ENCODE results near the gene E2F8. TPM values are rescaled to one million over a fixed set of nuclear protein-coding genes. Genes with fewer than 3 reads are reported as not detected.

The E2F8 gene
- polyA plus RNA-seq, 5 donors, result 29.9 to 73.4 (median 47.4) TPM

GRCh38 chr11:19187833-19188258 lies 52.9 kb downstream of the E2F8 start:
- DNase-seq, result no peak

GRCh38 chr11:19187114-19187832 lies 53.5 kb downstream of the E2F8 start:
- no peak for DNase-seq

GRCh38 chr11:19185516-19186052 lies 55.2 kb downstream of the E2F8 start:
- no peak for DNase-seq

GRCh38 chr11:19185036-19185435 lies 55.7 kb downstream of the E2F8 start:
- no peak for DNase-seq

DNA sequence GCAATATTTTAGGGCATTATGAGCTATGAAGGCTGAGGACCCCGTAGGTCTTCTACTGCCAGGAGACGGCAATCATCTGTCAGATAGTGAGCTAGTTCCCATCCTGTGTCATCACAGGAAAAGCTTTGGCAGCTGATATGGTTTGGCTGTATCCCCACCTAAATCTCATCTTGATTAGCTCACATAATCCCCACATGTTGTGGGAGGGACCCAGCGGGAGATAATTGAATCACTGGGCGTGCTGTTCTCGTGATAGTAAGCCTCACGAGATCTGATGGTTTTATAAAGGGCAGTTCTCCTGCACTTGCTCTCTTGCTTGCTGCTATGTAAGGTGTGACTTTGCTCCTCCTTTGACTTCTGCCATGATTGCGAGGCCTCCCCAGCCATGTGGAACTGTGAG lies 57.1 kb downstream of the E2F8 start:
- no peak for DNase-seq

DNA sequence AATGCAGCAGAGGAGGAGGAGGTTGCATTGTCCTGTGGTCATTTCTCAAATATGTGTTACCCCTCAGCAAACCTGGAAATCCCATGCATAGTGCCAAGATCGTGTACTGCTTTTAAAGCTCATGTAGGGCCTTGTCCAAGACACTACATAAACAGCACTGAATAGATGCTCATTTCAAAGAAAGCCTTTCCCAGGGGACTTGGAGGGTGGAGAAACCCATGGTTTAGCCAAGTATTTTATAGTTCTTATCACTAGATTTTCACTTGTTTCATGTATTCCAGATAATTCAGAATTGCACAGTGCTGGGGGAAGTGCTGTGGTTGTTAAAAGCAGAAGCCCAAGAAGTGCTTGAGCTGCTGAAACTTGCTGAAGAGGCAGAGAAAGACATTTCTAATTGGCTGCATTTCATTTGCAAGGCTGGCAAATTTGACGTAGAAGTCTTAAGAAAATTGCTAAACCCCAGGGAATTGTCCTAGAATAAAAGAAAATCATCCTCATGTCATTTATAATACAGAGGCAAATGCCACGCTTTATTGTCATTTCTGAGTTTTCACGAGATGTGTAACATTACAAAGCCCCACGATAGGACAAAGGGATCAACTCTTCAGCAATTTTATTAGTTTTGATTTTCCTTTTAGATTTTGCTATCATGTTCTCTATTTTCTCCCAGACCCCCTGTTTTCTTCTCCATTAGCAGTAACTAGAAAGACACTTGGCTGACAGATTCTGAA lies 59.0 kb downstream of the E2F8 start:
- no peak for DNase-seq

DNA sequence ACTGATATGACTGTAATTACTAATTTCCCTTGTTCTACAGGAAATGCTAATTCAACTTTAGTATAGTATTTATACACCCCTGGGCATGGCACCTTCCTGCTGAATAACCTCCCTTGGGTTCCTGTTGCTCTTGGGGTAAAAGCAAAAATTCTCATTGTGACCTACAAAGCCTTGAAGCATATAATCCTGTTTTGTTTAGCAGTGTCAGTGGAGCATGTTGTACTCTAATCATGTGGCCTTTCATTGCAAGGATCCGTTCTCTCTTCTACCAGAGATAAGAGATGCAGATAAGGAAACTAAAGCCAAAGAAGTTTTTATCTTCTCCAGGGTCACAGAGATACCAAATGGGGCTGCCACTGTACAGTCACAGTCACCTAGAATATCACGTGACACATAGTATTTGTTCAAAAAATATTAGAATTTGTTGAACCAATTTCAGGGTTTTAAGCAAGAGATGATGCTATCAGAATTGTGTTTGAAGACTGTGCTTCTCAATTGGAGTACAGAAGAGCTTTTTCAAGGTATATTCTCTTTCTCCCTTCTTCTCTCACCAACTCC lies 64.0 kb downstream of the E2F8 start:
- DNase-seq, result no peak

Other genes with a start within 250 kb of the E2F8 start
- not detected for gene MRGPRX2, start 180.2 kb downstream of the E2F8 start, polyA plus RNA-seq (ENCODE audit: insufficient read depth in 1 of 5, insufficient read length in 5 of 5, low replicate concordance in 1 of 5)
- gene ZDHHC13, start 123.8 kb downstream of the E2F8 start, polyA plus RNA-seq (ENCODE audit: insufficient read depth in 1 of 5, insufficient read length in 5 of 5, low replicate concordance in 1 of 5), result 10 to 100 TPM; 20.6 to 35.5 (median 23.7) TPM
- gene CSRP3, start 39.0 kb downstream of the E2F8 start, polyA plus RNA-seq (ENCODE audit: insufficient read depth in 1 of 5, insufficient read length in 5 of 5, low replicate concordance in 1 of 5), result 10 to 100 TPM in 1 of 5 donors, 1 to 10 TPM in 2, under 1 TPM in 2; 0.40 to 29.2 (median 1.1) TPM

Data from right lung (tissue), 5 donors.